Effector memory CD4-positive, alpha-beta T cell (primary cell): ENCODE data around the gene EPC1.
A peak's percentile ranks its signal among the peaks of the same experiment; 100 is the strongest.

Experiments
- DNase-seq, 3 donors: peaks; one replicate each; pipeline ENCODE4 v3.0.0-alpha.2; 2020
- H3K27ac ChIP-seq: 2 replicates; pipeline ENCODE4 v1.7.0; 2013; ENCODE audit warnings: mild to moderate bottlenecking, low read length, moderate library complexity; ENCODE audit not compliant: insufficient read depth, poor library complexity, severe bottlenecking
- H3K27me3 ChIP-seq: replicated peaks from 2 replicates; pipeline ENCODE4 v1.7.0; 2013; ENCODE audit warnings: mild to moderate bottlenecking, low read length; ENCODE audit not compliant: insufficient read depth, control insufficient read depth, poor library complexity, severe bottlenecking
- H3K36me3 ChIP-seq: 2 replicates; pipeline ENCODE4 v1.7.0; 2013; ENCODE audit warnings: mild to moderate bottlenecking, low read length, moderate library complexity; ENCODE audit not compliant: control insufficient read depth, insufficient read depth
- H3K4me1 ChIP-seq: 2 replicates; pipeline ENCODE4 v1.7.0; 2013; ENCODE audit warnings: low read length, mild to moderate bottlenecking; ENCODE audit not compliant: control insufficient read depth, insufficient read depth, poor library complexity, severe bottlenecking
- H3K4me3 ChIP-seq: 2 replicates; pipeline ENCODE4 v1.7.0; 2013; ENCODE audit warnings: low read length, low read depth, mild to moderate bottlenecking; ENCODE audit not compliant: insufficient read depth, poor library complexity, severe bottlenecking
- H3K9me3 ChIP-seq: 2 replicates; pipeline ENCODE4 v1.7.0; 2013; ENCODE audit warnings: mild to moderate bottlenecking, low read length, moderate library complexity; ENCODE audit not compliant: control insufficient read depth

The EPC1 gene

DNA sequence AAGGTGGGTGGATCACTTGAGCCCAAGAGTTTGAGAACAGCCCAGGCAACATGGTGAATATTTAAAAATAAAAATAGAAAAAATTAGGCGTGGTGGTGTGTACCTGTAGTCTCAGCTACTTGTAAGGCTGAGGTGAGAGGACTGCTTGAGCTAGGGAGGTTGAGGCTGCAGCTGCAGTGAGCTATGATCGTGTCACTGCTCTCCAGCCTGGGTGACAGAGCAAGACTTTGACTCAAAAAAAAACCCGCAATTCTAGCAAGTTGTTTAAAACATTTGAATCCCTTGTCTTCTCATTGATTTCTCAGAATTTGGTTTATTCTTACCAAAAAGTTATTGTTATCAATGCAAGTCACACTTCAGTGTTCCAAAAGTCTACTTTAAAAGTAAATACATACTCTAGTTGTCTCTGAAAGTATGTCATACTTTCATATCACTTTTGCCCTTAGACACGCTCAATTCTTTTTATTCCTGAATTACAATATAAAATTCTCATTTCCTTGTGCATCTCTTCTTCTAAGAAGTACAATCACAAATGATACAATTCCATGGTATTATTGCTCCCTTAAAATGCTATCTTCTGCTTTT, 6.3 kb downstream of the EPC1 start:
- H3K9me3 ChIP-seq: no peaks in the 10 kb centered on the region
- peaks cover 58% of the 10 kb centered on the region for H3K4me1 ChIP-seq
- H3K4me3 ChIP-seq: peak overlapping the region; percentile 14
- no peak for DNase-seq
- H3K36me3 ChIP-seq: no peaks in the 10 kb centered on the region
- no peaks in the 10 kb centered on the region for H3K27me3 ChIP-seq
- H3K27ac ChIP-seq: no peak overlapping the region

DNA sequence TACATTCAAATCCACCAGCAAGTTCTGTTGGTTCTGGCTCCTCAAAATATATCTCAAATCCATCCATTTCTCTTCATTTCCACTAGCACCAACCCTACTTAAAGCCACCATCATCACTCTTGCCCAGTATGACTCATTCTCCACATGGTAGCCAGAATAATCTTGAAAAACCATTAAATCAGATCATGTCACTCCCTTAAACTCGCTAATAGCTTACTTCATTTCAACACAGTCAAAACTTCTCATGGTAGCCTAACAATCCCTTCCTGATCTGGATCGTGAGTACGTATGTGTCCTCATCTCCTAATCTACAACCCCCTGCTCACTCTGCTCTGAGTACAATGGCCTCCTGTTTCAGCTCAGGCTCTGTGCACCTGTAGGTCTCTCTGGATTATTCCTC, 8.7 kb downstream of the EPC1 start:
- peaks cover 56% of the 10 kb centered on the region for H3K4me1 ChIP-seq
- no peak for DNase-seq
- no peak overlapping the region for H3K4me3 ChIP-seq
- no peaks in the 10 kb centered on the region for H3K9me3 ChIP-seq
- H3K27ac ChIP-seq: no peak overlapping the region
- no peaks in the 10 kb centered on the region for H3K27me3 ChIP-seq
- no peaks in the 10 kb centered on the region for H3K36me3 ChIP-seq

DNA sequence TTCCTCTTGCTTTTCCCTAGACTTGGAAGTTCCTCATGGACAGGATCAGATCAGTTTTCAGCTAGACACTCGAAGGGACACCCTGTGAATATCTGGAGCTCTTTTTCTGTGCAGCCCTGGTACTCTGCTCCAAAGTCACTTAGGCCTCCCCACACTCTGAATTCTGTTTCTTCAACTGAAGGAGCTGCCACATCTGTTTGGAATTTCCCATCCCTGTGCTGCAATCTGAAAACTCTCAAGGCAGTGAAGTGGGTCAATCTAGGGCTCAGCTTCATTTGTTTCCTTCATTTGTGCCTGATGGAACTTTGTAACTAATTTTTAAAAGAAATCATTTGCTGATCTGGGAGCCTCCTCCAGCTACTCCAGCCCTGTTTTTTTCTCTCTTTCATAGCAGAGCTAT, 9.6 kb downstream of the EPC1 start:
- no peak for DNase-seq
- Histone ChIP-seq H3K9me3 (no peaks in the 10 kb centered on the region), H3K4me3 (no peak overlapping the region), H3K4me1 (peaks cover 58% of the 10 kb centered on the region), H3K27me3 (no peaks in the 10 kb centered on the region), H3K36me3 (no peaks in the 10 kb centered on the region), H3K27ac (no peak overlapping the region)

DNA sequence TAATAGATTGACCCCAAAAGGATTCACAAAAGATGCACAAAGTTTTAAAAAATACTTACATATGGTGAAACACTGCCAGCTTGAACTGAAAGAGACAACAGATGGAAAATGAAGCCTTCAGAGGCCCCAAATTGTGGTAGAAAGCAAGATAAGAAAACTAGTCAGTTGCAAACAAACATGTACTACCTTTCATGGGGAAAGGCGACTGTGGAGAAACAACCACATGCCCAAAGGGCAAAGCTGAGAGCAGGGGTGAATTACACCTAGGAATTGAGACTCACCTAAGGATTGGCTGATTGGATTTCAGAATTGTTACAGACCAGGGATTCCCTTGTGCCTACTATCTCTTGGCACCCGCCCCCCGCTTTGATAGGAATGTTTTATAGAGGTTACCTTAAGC, 13.1 kb downstream of the EPC1 start:
- H3K27ac ChIP-seq: no peak overlapping the region
- DNase-seq: no peak
- H3K36me3 ChIP-seq: no peaks in the 10 kb centered on the region
- no peaks in the 10 kb centered on the region for H3K27me3 ChIP-seq
- no peak overlapping the region for H3K4me3 ChIP-seq
- H3K9me3 ChIP-seq: no peaks in the 10 kb centered on the region
- peaks cover 68% of the 10 kb centered on the region for H3K4me1 ChIP-seq

DNA sequence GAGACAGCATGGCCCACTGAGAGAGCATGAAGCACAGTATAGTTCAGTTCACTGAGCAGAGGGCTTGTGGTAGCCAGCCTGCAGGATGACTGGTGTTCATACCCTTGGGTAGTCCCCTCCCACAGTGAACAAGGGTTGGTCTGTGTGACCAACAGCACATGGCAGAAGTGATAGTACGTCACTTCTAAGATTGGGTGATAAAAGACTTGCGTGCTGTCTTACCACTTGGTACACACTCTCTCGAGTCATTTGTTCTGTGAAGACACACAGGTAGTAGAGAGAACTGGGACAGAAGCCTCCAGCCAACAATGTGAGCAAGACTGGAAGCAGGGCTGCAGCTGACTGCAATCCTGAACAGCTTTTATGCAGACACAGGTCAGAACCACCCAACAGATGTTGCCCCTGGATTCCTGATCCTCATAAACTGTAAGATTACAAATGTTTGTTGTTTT, 14.6 kb downstream of the EPC1 start:
- H3K4me3 ChIP-seq: no peak overlapping the region
- H3K36me3 ChIP-seq: no peaks in the 10 kb centered on the region
- peak; percentile 57 to 69 (median 61) for DNase-seq
- H3K27ac ChIP-seq: peak overlapping the region; percentile 32
- H3K4me1 ChIP-seq: peaks cover 69% of the 10 kb centered on the region
- H3K27me3 ChIP-seq: no peaks in the 10 kb centered on the region
- no peaks in the 10 kb centered on the region for H3K9me3 ChIP-seq

DNA sequence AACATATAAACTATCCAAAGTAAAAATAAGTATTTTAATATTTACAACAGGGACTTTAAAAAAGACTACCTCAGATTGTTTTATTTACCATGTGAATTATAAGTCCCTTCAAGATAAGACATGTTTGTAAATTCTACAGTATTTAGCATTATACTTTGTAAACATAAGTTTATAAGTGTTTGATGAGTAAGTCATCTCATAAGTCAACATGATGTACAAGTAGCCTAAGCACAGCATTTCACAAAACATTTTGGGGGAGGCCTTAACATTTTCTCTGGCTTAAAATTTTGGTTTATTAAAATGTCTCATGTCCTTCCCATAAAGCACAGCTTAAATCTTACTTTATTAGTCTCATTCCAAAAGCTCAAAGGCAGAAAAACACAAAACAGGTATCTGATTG, 15.4 kb downstream of the EPC1 start:
- no peaks in the 10 kb centered on the region for H3K27me3 ChIP-seq
- no peak overlapping the region for H3K27ac ChIP-seq
- H3K9me3 ChIP-seq: no peaks in the 10 kb centered on the region
- peaks cover 71% of the 10 kb centered on the region for H3K4me1 ChIP-seq
- no peak overlapping the region for H3K4me3 ChIP-seq
- DNase-seq: no peak
- H3K36me3 ChIP-seq: no peaks in the 10 kb centered on the region

DNA sequence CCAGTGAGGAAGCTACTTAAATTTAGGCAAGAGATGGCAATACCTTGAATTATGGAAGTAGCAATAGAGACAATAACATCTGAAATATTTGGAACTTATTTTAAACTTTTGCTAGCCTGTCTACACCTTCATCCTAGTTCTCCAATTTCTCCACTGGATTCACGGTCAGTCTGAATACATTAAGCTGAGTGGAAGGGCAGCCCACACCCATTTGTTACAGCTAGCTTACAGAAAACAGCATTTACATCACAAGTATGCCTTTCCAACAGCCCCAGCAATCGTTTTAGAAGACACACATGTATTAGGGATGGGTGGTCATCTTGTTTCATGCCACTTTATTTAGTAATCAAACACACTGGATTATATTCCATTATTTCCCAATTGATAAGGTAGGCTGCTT, 16.7 kb downstream of the EPC1 start:
- Histone ChIP-seq H3K36me3 (no peaks in the 10 kb centered on the region), H3K27ac (no peak overlapping the region), H3K27me3 (no peaks in the 10 kb centered on the region), H3K4me3 (no peak overlapping the region), H3K9me3 (no peaks in the 10 kb centered on the region), H3K4me1 (peaks cover 78% of the 10 kb centered on the region)
- DNase-seq: no peak

DNA sequence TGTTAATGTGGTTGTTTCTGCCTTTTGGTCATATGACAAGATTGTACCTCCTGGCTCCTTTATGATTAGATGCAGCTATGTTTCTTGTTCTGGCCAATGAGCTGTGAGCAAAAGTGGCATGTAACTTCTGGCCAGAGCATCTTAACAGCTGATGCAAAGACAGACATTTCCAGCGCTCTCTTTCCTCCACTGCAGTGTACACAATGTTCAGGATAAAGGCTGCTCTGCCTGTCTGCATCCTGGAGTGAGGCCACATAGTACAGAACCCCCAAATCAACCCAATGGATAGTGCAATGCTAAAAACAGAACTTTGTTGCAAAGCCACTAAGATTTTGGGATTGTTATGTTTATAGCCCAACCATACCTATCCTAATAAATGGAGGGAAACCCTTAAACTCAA, 17.9 kb downstream of the EPC1 start:
- Histone ChIP-seq H3K4me1 (peaks cover 69% of the 10 kb centered on the region), H3K36me3 (no peaks in the 10 kb centered on the region), H3K27me3 (no peaks in the 10 kb centered on the region), H3K9me3 (no peaks in the 10 kb centered on the region), H3K27ac (peak overlapping the region; percentile 39), H3K4me3 (no peak overlapping the region)
- no peak for DNase-seq

DNA sequence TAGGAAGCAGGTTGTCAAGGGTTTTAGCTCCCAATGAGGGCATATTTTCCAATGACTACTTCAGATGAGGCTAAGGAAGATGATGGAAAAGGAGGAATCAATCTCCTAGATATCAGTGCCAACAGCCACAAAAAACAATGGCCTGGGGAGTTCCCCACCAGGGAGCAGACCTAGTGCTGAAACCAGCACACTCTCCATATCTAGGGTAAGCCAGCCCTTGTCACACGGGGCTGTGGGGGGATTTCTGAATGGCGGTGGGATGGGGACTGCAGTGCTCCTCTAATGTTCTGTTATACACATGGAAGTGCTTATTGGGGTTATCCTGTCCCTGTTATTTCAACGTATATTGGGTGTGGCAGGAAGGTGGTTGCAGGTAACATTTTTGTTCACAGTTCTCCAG, 18.5 kb downstream of the EPC1 start:
- no peak overlapping the region for H3K4me3 ChIP-seq
- peaks cover 68% of the 10 kb centered on the region for H3K4me1 ChIP-seq
- H3K36me3 ChIP-seq: no peaks in the 10 kb centered on the region
- H3K27ac ChIP-seq: peak overlapping the region; percentile 39
- no peaks in the 10 kb centered on the region for H3K9me3 ChIP-seq
- peak in 1 of 3 donors; percentile 24 for DNase-seq
- no peaks in the 10 kb centered on the region for H3K27me3 ChIP-seq

DNA sequence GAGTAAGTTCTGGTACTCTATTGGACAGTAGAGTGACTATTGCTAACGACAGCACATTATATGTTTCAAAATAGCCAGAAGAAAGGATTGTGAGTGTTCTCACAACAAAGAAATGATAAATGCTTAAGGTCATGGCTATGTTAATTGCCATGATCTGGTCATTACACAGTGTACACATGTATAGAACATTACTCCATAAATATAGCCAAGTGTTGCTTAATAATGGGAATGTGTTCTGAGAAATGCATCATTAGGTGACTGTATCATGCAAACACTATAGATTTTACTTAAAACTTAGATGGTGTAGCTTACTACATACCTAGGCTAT, 19.6 kb downstream of the EPC1 start:
- Histone ChIP-seq H3K27me3 (no peaks in the 10 kb centered on the region), H3K4me1 (peaks cover 62% of the 10 kb centered on the region), H3K36me3 (no peaks in the 10 kb centered on the region), H3K9me3 (no peaks in the 10 kb centered on the region), H3K4me3 (no peak overlapping the region), H3K27ac (no peak overlapping the region)
- no peak for DNase-seq
